ENCODE results near the gene MCEE.

GRCh38 chr2:71068218-71069035 is 61.6 kb downstream of the MCEE start, which contains the start of gene NAGK:
- TF ChIP-seq MAX (IDR thresholded peaks at IDR 0.05; ENCODE audit: insufficient read depth, insufficient read length) = peak; percentile 57
- no peak for TF ChIP-seq CTCF (IDR thresholded peaks at IDR 0.05; ENCODE audit: extremely low read depth in 1 of 2, insufficient read depth in 1 of 2, low read depth in 1 of 2, low read length in 2 of 2)
- peak; percentile 97 for TF ChIP-seq POLR2A (IDR thresholded peaks at IDR 0.05; ENCODE audit: low read depth, low read length)
- TF ChIP-seq JUN (IDR thresholded peaks at IDR 0.05; ENCODE audit: borderline replicate concordance, insufficient read depth, insufficient read length, low read depth) = no peak
- no peak for TF ChIP-seq EZH2 (IDR thresholded peaks at IDR 0.05; ENCODE audit: borderline replicate concordance, low read depth, low read length, severe bottlenecking)
